Fibroblast of lung (primary cell): ENCODE data around the gene EIF1.

Source experiments
- EZH2 ChIP-seq: IDR thresholded peaks from 2 replicates; pipeline ENCODE4 v1.5.1; 2012; ENCODE audit warnings: low read length, control low read depth, mild to moderate bottlenecking; ENCODE audit errors: missing control alignments
- TF ChIP-seq, protein P1 (sequence below), 2 donors: IDR thresholded peaks in 1 of 2; conservative IDR thresholded peaks in 1 of 2; 1 replicate in 1 of 2; 2 replicates in 1 of 2; pipeline ENCODE4 v1.5.1; 2011 to 2012; ENCODE audit warnings: low read length in 2 of 2, control low read depth in 1 of 2, inconsistent platforms in 1 of 2, low read depth in 1 of 2, mild to moderate bottlenecking in 1 of 2

DNA sequence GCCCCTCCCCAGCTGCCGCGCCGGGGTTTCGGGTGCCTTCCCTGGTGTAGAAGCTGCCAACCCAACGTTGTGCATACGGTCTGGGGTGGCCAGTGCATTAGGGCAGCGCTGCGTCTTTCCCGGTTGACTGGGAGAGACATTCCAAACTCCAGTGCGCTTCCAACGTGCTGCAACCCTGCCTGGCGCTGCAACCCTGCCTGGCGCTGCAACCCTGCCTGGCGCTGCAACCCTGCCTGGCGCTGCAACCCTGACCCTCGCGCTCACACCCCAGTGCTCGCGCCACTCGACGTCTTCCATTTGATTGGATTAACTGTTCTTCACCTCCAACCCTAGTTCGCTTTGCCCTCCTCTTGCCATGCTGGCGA lies 46.2 kb downstream of the EIF1 start:
- TF ChIP-seq, protein P1, sequence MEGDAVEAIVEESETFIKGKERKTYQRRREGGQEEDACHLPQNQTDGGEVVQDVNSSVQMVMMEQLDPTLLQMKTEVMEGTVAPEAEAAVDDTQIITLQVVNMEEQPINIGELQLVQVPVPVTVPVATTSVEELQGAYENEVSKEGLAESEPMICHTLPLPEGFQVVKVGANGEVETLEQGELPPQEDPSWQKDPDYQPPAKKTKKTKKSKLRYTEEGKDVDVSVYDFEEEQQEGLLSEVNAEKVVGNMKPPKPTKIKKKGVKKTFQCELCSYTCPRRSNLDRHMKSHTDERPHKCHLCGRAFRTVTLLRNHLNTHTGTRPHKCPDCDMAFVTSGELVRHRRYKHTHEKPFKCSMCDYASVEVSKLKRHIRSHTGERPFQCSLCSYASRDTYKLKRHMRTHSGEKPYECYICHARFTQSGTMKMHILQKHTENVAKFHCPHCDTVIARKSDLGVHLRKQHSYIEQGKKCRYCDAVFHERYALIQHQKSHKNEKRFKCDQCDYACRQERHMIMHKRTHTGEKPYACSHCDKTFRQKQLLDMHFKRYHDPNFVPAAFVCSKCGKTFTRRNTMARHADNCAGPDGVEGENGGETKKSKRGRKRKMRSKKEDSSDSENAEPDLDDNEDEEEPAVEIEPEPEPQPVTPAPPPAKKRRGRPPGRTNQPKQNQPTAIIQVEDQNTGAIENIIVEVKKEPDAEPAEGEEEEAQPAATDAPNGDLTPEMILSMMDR (conservative IDR thresholded peaks at IDR 0.05 in 1 of 2, IDR thresholded peaks at IDR 0.05 in 1 of 2; ENCODE audit: low read depth in 1 of 2, low read length in 2 of 2) = no peak
- TF ChIP-seq EZH2 = no peak
